Transverse colon (tissue), 3 donors: ENCODE measurements around the gene NCKIPSD.

Experiments used
- POLR2A ChIP-seq: fragments of 450-650 bp; IDR thresholded peaks from one replicate; pipeline ENCODE4 v1.6.1; 2016; ENCODE audit warnings: antibody characterized with exemption, mild to moderate bottlenecking, moderate library complexity
- TF ChIP-seq, protein P1 (sequence below), 5 experiments: fragments of 200-600 bp in 3 of 5; fragments of 450-650 bp in 2 of 5; sonication (generic) in 3 of 5; IDR thresholded peaks; 1 replicate in 2 of 5; 2 replicates in 3 of 5; pipeline ENCODE4 v1.5.1; 2016 to 2017; ENCODE audit warnings: antibody characterized with exemption in 5 of 5, inconsistent platforms in 3 of 5, mild to moderate bottlenecking in 2 of 5, moderate library complexity in 1 of 5

DNA sequence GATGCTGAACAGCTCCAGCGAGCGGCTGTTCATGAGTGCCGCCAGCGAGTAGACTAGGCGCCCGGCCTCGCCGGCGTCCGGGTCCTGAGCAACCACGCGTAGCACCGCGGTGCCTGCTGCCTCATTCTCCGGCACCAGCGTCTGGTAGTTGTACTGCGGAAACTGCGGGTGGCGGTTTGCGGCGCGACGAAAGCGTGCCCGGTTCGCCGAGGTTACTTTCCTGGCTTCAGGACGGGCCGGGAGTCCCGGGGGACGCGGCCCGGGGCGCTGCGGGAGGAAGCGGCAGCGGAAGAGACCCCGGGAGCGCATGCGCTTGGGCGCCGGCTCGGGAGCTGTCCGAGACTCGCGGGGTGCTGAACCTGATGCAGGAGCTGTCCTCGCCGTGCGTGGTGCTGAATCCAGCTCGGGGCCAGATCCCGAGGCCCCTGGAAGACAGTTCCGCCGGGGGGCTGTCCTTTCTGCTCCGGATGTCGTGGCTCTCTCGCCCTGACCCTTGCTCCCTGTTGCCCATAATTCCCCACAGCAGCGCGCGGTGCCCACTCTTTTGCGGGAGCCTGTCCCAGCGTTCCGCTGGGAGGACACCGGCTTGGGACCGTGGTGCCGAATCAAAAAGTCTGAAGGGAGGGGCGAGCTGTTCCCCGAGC is 24.1 kb downstream of the NCKIPSD start:
- TF ChIP-seq, protein P1, sequence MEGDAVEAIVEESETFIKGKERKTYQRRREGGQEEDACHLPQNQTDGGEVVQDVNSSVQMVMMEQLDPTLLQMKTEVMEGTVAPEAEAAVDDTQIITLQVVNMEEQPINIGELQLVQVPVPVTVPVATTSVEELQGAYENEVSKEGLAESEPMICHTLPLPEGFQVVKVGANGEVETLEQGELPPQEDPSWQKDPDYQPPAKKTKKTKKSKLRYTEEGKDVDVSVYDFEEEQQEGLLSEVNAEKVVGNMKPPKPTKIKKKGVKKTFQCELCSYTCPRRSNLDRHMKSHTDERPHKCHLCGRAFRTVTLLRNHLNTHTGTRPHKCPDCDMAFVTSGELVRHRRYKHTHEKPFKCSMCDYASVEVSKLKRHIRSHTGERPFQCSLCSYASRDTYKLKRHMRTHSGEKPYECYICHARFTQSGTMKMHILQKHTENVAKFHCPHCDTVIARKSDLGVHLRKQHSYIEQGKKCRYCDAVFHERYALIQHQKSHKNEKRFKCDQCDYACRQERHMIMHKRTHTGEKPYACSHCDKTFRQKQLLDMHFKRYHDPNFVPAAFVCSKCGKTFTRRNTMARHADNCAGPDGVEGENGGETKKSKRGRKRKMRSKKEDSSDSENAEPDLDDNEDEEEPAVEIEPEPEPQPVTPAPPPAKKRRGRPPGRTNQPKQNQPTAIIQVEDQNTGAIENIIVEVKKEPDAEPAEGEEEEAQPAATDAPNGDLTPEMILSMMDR (IDR thresholded peaks at IDR 0.05): no peak
- no peak for TF ChIP-seq POLR2A
